Measurements from ENCODE around the gene DEF6.
"Not testable (repeated sequence)": the region's sequence is repeated elsewhere in the genome, so short reads cannot be mapped to it uniquely, and the experiment has no call there.

The DEF6 gene

GRCh38 chr6:35280903-35281302, 16.7 kb upstream of the DEF6 start:
- DNase-seq: no peak

- no peak for DNase-seq
Measured at GRCh38 chr6:35282472-35282871, 15.1 kb upstream of the DEF6 start.

GRCh38 chr6:35283361-35283760, 14.3 kb upstream of the DEF6 start:
- DNase-seq: no peak

- no peak for DNase-seq
Measured at GRCh38 chr6:35287671-35288396, 9.8 kb upstream of the DEF6 start.

- DNase-seq: no peak
Measured at GRCh38 chr6:35288834-35289233, 8.8 kb upstream of the DEF6 start.

GRCh38 chr6:35291491-35291890, 6.1 kb upstream of the DEF6 start:
- no peak for DNase-seq

GRCh38 chr6:35292494-35292893, 5.1 kb upstream of the DEF6 start:
- no peak for DNase-seq

GRCh38 chr6:35293681-35294080, 3.9 kb upstream of the DEF6 start:
- DNase-seq: no peak

- DNase-seq: peak; percentile 69
Measured at GRCh38 chr6:35294308-35294945, 3.2 kb upstream of the DEF6 start.

- DNase-seq: no peak
Measured at GRCh38 chr6:35295036-35295435, 2.6 kb upstream of the DEF6 start.

- no peak for DNase-seq
Measured at GRCh38 chr6:35295521-35296315, 1.9 kb upstream of the DEF6 start.

- no peak for DNase-seq
Measured at GRCh38 chr6:35296931-35297600, 552 bp upstream of the DEF6 start.

GRCh38 chr6:35298625-35299140, 1.1 kb downstream of the DEF6 start:
- peak; percentile 25 for DNase-seq

- peak; percentile 39 for DNase-seq
Measured at GRCh38 chr6:35299674-35300073, 2.1 kb downstream of the DEF6 start.

- DNase-seq: peak; percentile 69
Measured at GRCh38 chr6:35300848-35301247, 3.2 kb downstream of the DEF6 start.

- DNase-seq: peak; percentile 88
Measured at GRCh38 chr6:35302604-35303241, 5.1 kb downstream of the DEF6 start.

GRCh38 chr6:35304299-35304698, 6.7 kb downstream of the DEF6 start:
- DNase-seq: no peak

- peak; percentile 53 for DNase-seq
Measured at GRCh38 chr6:35305117-35305516, 7.5 kb downstream of the DEF6 start.

- not testable (repeated sequence) for DNase-seq
Measured at GRCh38 chr6:35307138-35307537, 9.5 kb downstream of the DEF6 start.

GRCh38 chr6:35308543-35308942, 10.9 kb downstream of the DEF6 start:
- DNase-seq: not testable (repeated sequence)

GRCh38 chr6:35309611-35310264, 12.1 kb downstream of the DEF6 start:
- no peak for DNase-seq

- peak; percentile 36 for DNase-seq
Measured at GRCh38 chr6:35310265-35310831, 12.7 kb downstream of the DEF6 start.

Data from CD4-positive, alpha-beta T cell treated with Interleukin-21 for 1 hour (primary cell).